Psoas muscle (tissue), 8 donors: Measurements from ENCODE around the gene LRP5. TPM values are rescaled to one million over a fixed set of nuclear protein-coding genes. Genes with fewer than 3 reads are reported as not detected.

Source experiments
- ATAC-seq, 4 donors: fragments of 200-7000 bp; cut with Tn5 transposase; one replicate each; pipeline ENCODE4 v1.9.1; 2020; ENCODE audit warnings: moderate library complexity in 3 of 4, mild to moderate bottlenecking in 2 of 4
- DNase-seq, 2 donors: peaks; one replicate each; pipeline ENCODE4 v3.0.0-alpha.2; 2020
- H3K27ac ChIP-seq: fragments of 200-600 bp; one replicate; pipeline ENCODE4 v1.8.0; 2022
- H3K27me3 ChIP-seq, 3 donors: fragments of 200-600 bp in 1 of 3; one replicate each; pipeline versions ENCODE4 v1.6.1 to v1.8.0; 2013 to 2022; ENCODE audit warnings: low read length in 2 of 3, mild to moderate bottlenecking in 2 of 3, moderate library complexity in 1 of 3; ENCODE audit not compliant: insufficient read depth in 3 of 3
- H3K36me3 ChIP-seq, 2 donors: fragments of 200-600 bp in 1 of 2; one replicate each; pipeline versions ENCODE4 v1.6.1 to v1.8.0; 2013 to 2022; ENCODE audit warnings: low read depth in 1 of 2, mild to moderate bottlenecking in 1 of 2, moderate library complexity in 1 of 2; ENCODE audit not compliant: insufficient read depth in 1 of 2
- H3K4me1 ChIP-seq: fragments of 200-600 bp; one replicate; pipeline ENCODE4 v1.8.0; 2022
- H3K4me3 ChIP-seq: fragments of 200-600 bp; one replicate; pipeline ENCODE4 v1.8.0; 2022; ENCODE audit warnings: mild to moderate bottlenecking
- H3K9me3 ChIP-seq: fragments of 200-600 bp; one replicate; pipeline ENCODE4 v1.8.0; 2022
- WGBS, 3 donors: extraction: QIAGEN DNeasy Blood & Tissue Kit; methylation state at CpG; one replicate each; pipeline versions ENCODE4 v1.1.6 to v1.1.7; 2013; 5-methylcytosine and 5-hydroxymethylcytosine counted together
- intact Hi-C, 2 donors: fragments of 100-400 bp; cut with DNase I; formaldehyde crosslinking; loops; one replicate each; pipeline versions ENCODE4 v1.11.0 to v1.14.2; 2022
- polyA plus RNA-seq, 3 donors: library from polyadenylated mRNA; stranded (reverse); fragments of 200-250 nt; gene quantifications; one replicate each; pipeline ENCODE4 v1.2.3, GENCODE V29; 2013
- total RNA-seq, 4 donors: library from RNA; stranded (reverse); fragmentation: NEBNext Ultra II Directional in 2 of 4; extraction: Animal tissue kit (Norgen Biotek cat#: 25700) in 2 of 4; gene quantifications; one replicate each; pipeline versions ENCODE4 v1.2.1 to v1.2.4, GENCODE V29; 2021 to 2023
- TF ChIP-seq, protein P1 (sequence below): fragments of 200-600 bp; IDR thresholded peaks from one replicate; pipeline ENCODE4 v1.8.0; 2022; ENCODE audit warnings: antibody characterized with exemption
- donor health status: healthy with polysubstance abuse.
- donor health status: DM: no; HTN: no; CAD: no; lungs with moderate emphysema.
- donor health status: Bipolar disorder and iron deficiency.
- donor health status: healthy.
- donor health status: DM: yes; HTN: yes; CAD: no.
- donor health status: DM: no; HTN: no; CAD: no.
- donor health status: DM: no; HTN: no; CAD: no.
- donor health status: DM: yes; HTN: yes; CAD: no.

Gene LRP5
- total and polyA plus RNA-seq, 7 donors: 5.3 to 19.2 (median 16.7) TPM

DNA sequence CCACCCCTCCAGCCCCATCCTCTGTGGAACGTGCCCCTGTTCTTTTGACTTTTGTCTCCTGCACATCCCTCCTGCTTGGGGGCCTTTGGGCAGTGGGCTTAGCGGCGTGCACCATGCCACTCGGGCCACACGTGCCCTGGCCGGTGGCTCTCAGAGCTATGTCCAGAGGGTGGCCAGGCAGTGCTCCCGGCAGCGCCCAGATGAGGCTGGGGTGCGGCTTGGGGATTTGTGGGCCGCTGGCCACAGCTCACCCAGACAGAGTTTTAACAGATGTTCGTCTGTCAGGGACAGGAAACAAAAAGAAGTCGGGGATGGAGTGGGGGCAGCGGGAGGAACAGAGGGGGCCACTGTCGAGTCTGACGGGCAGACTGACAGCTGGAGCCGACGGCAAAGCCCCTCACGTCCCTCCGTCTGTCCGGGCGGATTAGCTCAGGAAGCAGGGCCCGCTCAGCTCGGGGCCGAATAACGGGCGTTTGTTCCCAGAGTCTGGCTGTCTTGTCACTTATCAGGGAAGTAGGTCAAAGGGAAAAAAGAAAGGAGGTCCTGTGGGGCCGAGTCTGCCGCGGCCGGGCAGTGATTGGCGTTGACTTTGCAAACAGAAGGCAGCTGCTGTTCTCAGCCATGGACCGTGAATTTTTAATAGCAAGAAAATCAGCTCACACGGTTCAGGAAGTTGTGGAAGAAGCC, 61.6 kb downstream of the LRP5 start:
- 20 to 28% (median 22%) methylated on average over 33 of the region's 33 CpGs for WGBS, 3 donors
- H3K36me3 ChIP-seq: no peaks in the 10 kb centered on the region
- peak overlapping the region; percentile 68 for H3K27ac ChIP-seq
- DNase-seq: peak; percentile 53 to 70
- TF ChIP-seq, protein P1, sequence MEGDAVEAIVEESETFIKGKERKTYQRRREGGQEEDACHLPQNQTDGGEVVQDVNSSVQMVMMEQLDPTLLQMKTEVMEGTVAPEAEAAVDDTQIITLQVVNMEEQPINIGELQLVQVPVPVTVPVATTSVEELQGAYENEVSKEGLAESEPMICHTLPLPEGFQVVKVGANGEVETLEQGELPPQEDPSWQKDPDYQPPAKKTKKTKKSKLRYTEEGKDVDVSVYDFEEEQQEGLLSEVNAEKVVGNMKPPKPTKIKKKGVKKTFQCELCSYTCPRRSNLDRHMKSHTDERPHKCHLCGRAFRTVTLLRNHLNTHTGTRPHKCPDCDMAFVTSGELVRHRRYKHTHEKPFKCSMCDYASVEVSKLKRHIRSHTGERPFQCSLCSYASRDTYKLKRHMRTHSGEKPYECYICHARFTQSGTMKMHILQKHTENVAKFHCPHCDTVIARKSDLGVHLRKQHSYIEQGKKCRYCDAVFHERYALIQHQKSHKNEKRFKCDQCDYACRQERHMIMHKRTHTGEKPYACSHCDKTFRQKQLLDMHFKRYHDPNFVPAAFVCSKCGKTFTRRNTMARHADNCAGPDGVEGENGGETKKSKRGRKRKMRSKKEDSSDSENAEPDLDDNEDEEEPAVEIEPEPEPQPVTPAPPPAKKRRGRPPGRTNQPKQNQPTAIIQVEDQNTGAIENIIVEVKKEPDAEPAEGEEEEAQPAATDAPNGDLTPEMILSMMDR: no peak
- H3K9me3 ChIP-seq: no peaks in the 10 kb centered on the region
- peak overlapping the region; percentile 22 for H3K4me3 ChIP-seq
- H3K27me3 ChIP-seq: no peaks in the 10 kb centered on the region
- ATAC-seq: peak; percentile 26 to 52 (median 42)
- intact Hi-C loops: loop anchor here in 1 of 2 donors (5.0 kb wide), 1 partner anchor 62 kb away; the partner anchor contains the start of gene LRP5
- peaks cover 65% of the 10 kb centered on the region for H3K4me1 ChIP-seq

DNA sequence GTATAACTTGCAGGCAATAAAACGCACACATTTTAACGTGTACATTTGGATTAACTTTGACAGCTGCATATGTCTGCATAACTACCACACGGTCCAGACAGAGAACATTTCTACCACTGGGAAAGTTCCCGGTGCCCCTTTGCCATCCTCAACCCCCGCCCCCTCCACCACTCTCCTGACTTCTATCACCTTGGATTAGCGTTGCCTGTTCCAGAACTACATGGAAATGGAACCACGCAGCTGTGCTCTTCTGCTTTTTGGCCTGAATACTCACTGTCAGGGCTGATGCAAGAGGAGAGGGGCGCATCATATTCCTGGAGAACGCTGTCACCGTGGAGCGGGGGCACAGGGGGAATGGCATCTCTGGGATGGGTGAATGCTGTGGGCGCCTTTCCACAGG, 62.1 kb downstream of the LRP5 start:
- TF ChIP-seq, protein P1: no peak
- Histone ChIP-seq H3K36me3 (no peaks in the 10 kb centered on the region), H3K27me3 (no peaks in the 10 kb centered on the region), H3K4me1 (peaks cover 67% of the 10 kb centered on the region), H3K9me3 (no peaks in the 10 kb centered on the region), H3K27ac (peak overlapping the region; percentile 68), H3K4me3 (peak overlapping the region; percentile 22)
- DNase-seq: no peak
- 24 to 29% (median 27%) methylated on average over 12 of the region's 12 CpGs for WGBS, 3 donors
- ATAC-seq: peak in 3 of 4 donors; percentile 11 to 23 (median 16)
- intact Hi-C loops: loop anchor here in 1 of 2 donors (5.0 kb wide), 1 partner anchor 62 kb away; the partner anchor contains the start of gene LRP5

DNA sequence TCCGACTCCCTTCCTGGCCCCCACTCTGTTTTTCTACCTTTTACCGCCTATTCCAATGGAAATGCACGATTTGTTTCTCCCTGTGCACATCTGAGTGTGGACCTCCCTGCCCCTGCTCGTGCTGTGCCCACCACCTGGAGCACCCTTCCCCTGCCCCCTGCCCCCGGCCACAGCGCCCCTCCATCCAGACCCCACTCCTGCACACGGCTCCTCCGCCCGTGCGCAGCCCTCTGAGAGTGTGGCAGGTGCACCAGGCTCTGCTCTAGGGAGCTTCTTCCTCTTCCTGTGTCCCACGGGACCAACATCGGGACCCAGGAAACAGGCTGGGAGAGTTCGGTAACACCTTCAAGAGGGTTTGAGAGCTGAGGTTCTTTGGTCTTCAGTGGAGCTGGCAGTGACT, 62.9 kb downstream of the LRP5 start:
- TF ChIP-seq, protein P1: no peak
- no peaks in the 10 kb centered on the region for H3K9me3 ChIP-seq
- 78 to 86% (median 82%) methylated on average over 13 of the region's 13 CpGs for whole genome bisulfite sequencing, 3 donors
- intact Hi-C loops: no loop called here
- ATAC-seq (no peak), DNase-seq (no peak)
- H3K36me3 ChIP-seq: no peaks in the 10 kb centered on the region
- peaks cover 67% of the 10 kb centered on the region for H3K4me1 ChIP-seq
- H3K27ac ChIP-seq: no peak overlapping the region
- no peaks in the 10 kb centered on the region for H3K27me3 ChIP-seq
- no peak overlapping the region for H3K4me3 ChIP-seq

DNA sequence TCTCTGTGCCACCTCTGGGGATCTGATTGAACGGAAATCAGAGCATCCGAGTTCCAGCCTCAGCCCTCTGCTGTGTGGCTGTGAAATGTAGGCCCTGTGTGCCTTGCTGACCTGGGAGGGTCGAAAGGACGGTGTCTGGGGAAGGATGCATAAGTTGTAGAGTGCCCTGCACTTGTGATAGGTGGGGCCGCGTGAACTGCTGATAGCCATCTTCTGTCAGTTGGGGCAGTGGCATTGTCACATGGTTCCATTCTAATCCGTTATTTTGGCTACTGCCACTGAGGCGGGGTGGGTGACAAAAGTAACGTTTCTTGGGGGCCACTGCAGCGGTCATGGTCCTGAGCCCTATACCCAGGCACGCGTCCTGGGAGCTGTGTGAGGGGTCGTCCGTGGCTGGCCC, 63.4 kb downstream of the LRP5 start:
- Histone ChIP-seq H3K27me3 (no peaks in the 10 kb centered on the region), H3K9me3 (no peaks in the 10 kb centered on the region), H3K4me1 (peaks cover 66% of the 10 kb centered on the region), H3K36me3 (no peaks in the 10 kb centered on the region), H3K4me3 (no peak overlapping the region), H3K27ac (no peak overlapping the region)
- WGBS, 3 donors: 89 to 91% (median 91%) methylated on average over 14 of the region's 14 CpGs
- intact Hi-C loops: no loop called here
- TF ChIP-seq, protein P1: no peak
- ATAC-seq (no peak), DNase-seq (no peak)
